NCI-H1417 treated with DMSO at 0.1 percent for 48 hours (cell line): ENCODE measurements around the gene SCD5.

Experiments used
- DNase-seq: peaks from one replicate; lab custom pipeline; 2025; lab: John Stamatoyannopoulos, UW

Gene SCD5

GRCh38 chr4:82589756-82590155 lies 208.8 kb downstream of the SCD5 start:
- DNase-seq: no peak

GRCh38 chr4:82588771-82589270 lies 209.8 kb downstream of the SCD5 start:
- DNase-seq: no peak

GRCh38 chr4:82587826-82588540 lies 210.6 kb downstream of the SCD5 start:
- no peak for DNase-seq

DNA sequence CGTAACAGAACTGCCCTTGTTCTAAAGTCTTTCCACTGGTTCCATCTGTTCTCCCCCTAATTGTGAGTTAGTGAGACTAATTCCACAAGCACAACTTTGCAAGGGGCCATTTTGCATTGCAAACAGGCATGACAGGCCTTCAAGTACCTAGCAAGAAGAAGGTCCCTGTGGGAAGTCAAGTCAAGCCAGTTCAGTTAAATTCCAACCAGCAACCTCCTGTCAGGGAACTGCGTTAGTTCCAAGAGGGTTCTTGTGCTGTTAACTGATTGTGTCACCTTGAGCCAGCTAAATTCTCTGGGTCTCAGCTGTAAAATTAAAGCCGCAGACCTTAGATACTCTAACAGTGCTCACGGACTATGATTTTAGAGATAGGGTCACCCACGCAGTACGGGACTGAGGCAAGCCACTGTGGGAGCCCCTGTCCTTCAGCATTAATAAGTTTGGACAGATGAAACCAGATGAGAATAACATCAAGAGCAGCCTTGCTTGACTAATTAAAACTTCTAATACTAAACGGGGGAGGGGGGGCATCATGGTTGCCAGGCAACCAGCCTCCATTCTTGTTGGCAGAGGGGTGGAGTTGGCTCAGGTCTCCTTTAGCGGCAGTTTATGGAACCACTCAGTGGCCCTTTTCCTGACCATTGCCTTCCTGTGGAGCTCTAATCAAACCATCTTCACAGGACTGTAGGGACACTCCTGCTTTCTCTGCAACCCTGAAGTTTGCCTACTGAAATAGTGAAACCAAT lies 212.7 kb downstream of the SCD5 start:
- no peak for DNase-seq

DNA sequence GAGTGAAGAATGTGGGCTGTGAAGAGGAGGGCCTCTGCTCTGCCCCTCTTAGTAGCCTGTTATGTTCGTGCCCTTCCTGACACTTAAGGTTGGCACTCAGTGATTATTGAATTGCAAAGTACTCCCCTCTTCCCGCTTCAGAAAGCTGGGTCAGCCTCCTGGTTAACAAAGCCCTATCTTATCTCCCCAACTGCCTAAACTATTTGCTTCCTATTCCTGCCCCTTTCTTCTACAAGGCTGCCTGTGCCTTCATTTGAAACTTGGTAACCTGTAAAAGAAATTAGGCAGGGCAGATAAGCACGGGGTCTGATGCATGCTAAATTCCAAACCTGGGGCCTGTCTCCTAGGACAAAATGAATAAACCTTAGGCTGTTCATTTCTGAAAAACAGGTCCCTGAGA lies 213.7 kb downstream of the SCD5 start:
- DNase-seq: no peak

DNA sequence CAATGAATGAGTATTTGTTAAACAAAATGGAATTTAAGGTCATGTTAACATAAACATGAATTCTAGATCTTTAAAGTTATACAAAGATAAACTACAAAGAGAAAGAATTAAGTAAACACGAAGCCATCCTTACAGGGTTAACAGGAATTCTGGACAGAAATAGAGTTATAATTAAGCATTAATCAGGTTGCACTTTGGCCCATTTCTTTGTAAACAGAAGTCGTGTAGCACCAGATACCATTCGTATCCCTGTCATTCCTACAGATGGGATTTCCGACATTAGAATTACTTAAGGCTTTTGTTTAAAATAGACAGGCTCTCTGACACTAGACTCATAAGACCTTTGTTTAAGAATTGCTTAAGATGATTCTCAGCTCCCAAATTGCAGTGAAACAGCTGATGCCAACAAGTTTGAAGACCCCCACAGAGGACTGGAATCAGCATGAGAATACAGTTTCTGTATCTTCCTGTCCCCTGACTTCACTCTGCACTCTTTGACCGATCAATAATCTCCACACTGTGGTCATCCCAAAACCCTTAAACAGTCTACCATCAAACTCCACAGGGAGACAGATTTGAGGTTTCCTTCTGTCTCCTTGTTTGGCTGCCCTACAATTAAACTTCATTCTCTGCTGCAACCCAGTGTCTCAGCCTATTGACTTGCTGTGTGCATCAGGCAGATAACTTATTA lies 214.6 kb downstream of the SCD5 start:
- DNase-seq: no peak

DNA sequence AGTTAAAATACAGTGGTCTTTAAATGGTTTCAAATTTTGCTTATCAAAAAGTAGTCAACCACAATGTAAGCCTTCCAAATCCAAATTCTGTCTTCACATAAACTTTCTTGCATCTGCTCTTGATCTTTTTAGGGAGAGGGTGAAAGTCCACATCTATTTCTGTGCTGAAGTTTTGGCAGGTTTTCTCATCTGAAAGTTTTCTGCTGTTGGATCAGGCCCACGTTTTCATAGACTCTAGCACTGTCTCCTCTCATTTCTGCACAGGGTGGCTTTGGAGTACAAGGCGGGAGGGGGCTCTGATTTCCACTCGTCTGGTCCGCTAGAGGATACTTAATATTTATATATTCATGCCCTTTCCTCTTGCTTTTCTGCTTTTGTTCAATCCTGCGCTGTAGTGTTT lies 218.7 kb downstream of the SCD5 start:
- DNase-seq: no peak
